Activated naive CD8-positive, alpha-beta T cell treated with anti-CD3 and anti-CD28 coated beads, Interleukin-2, amount 50 U/mL, for 24 hours (primary cell): Measurements from ENCODE around the gene SYNE2.
"Not testable (repeated sequence)": the region's sequence is repeated elsewhere in the genome, so short reads cannot be mapped to it uniquely, and the experiment has no call there.

Experiments used
- ATAC-seq: fragments of 150-1000 bp; cut with Tn5 transposase; one replicate; pipeline ENCODE4 v1.10.0; 2021
- DNase-seq: peaks from one replicate; pipeline ENCODE4 v3.0.0; 2021
- H3K27ac Mint-ChIP-seq: one replicate; pipeline ENCODE4 v1.8.0; 2021; ENCODE audit warnings: mild to moderate bottlenecking, mixed read lengths
- H3K27me3 Mint-ChIP-seq: one replicate; pipeline ENCODE4 v1.8.0; 2021; ENCODE audit warnings: mixed read lengths
- H3K36me3 Mint-ChIP-seq: one replicate; pipeline ENCODE4 v1.8.0; 2021; ENCODE audit warnings: low read depth, mixed read lengths
- H3K4me1 Mint-ChIP-seq: one replicate; pipeline ENCODE4 v1.8.0; 2021; ENCODE audit warnings: mixed read lengths
- H3K4me3 Mint-ChIP-seq: one replicate; pipeline ENCODE4 v1.8.0; 2021; ENCODE audit warnings: mild to moderate bottlenecking, moderate library complexity, mixed read lengths
- H3K9me3 Mint-ChIP-seq: one replicate; pipeline ENCODE4 v1.8.0; 2021; ENCODE audit warnings: mixed read lengths

SYNE2 gene

GRCh38 chr14:64035143-64035542 lies 182.3 kb downstream of the SYNE2 start:
- no peaks in the 10 kb centered on the region for H3K9me3 Mint-ChIP-seq
- no peak overlapping the region for H3K27ac Mint-ChIP-seq
- H3K36me3 Mint-ChIP-seq: peaks cover 13% of the 10 kb centered on the region
- H3K27me3 Mint-ChIP-seq: no peaks in the 10 kb centered on the region
- no peak overlapping the region for H3K4me3 Mint-ChIP-seq
- no peaks in the 10 kb centered on the region for H3K4me1 Mint-ChIP-seq
- no peak for DNase-seq
- no peak for ATAC-seq

- H3K27ac Mint-ChIP-seq, H3K4me3 Mint-ChIP-seq, H3K9me3 Mint-ChIP-seq, DNase-seq, H3K27me3 Mint-ChIP-seq, ATAC-seq, H3K4me1 Mint-ChIP-seq: not testable (repeated sequence)
- peaks cover 17% of the 10 kb centered on the region for H3K36me3 Mint-ChIP-seq
Measured at GRCh38 chr14:64037869-64038745, 185.3 kb downstream of the SYNE2 start.

GRCh38 chr14:64038841-64039542 lies 186.2 kb downstream of the SYNE2 start:
- ATAC-seq (peak; percentile 7), DNase-seq (no peak)
- Mint-ChIP-seq H3K27me3 (no peaks in the 10 kb centered on the region), H3K4me1 (no peaks in the 10 kb centered on the region), H3K4me3 (no peak overlapping the region), H3K9me3 (peaks cover 7% of the 10 kb centered on the region), H3K27ac (no peak overlapping the region), H3K36me3 (peaks cover 18% of the 10 kb centered on the region)

GRCh38 chr14:64040044-64040443 lies 187.2 kb downstream of the SYNE2 start:
- H3K36me3 Mint-ChIP-seq: peaks cover 23% of the 10 kb centered on the region
- no peak overlapping the region for H3K27ac Mint-ChIP-seq
- H3K4me3 Mint-ChIP-seq: no peak overlapping the region
- DNase-seq (no peak), ATAC-seq (no peak)
- peaks cover 14% of the 10 kb centered on the region for H3K9me3 Mint-ChIP-seq
- no peaks in the 10 kb centered on the region for H3K4me1 Mint-ChIP-seq
- H3K27me3 Mint-ChIP-seq: no peaks in the 10 kb centered on the region

GRCh38 chr14:64043296-64043695 lies 190.5 kb downstream of the SYNE2 start:
- ATAC-seq, H3K27ac Mint-ChIP-seq, H3K4me3 Mint-ChIP-seq, DNase-seq, H3K4me1 Mint-ChIP-seq, H3K27me3 Mint-ChIP-seq: not testable (repeated sequence)
- peaks cover 23% of the 10 kb centered on the region for H3K36me3 Mint-ChIP-seq
- H3K9me3 Mint-ChIP-seq: peaks cover 14% of the 10 kb centered on the region

- Mint-ChIP-seq H3K4me3 (no peak overlapping the region), H3K27ac (no peak overlapping the region), H3K9me3 (peaks cover 14% of the 10 kb centered on the region), H3K4me1 (no peaks in the 10 kb centered on the region), H3K27me3 (no peaks in the 10 kb centered on the region), H3K36me3 (peaks cover 24% of the 10 kb centered on the region)
- ATAC-seq (no peak), DNase-seq (no peak)
Measured at GRCh38 chr14:64045091-64045490, 192.3 kb downstream of the SYNE2 start.

- Mint-ChIP-seq H3K27ac (no peak overlapping the region), H3K9me3 (no peaks in the 10 kb centered on the region)
Measured at GRCh38 chr14:64049616-64050381, 197.0 kb downstream of the SYNE2 start.

GRCh38 chr14:64053694-64054669 lies 201.2 kb downstream of the SYNE2 start:
- Mint-ChIP-seq H3K4me3 (no peak overlapping the region), H3K9me3 (no peaks in the 10 kb centered on the region), H3K27me3 (no peaks in the 10 kb centered on the region), H3K27ac (no peak overlapping the region), H3K4me1 (no peaks in the 10 kb centered on the region), H3K36me3 (peaks cover 16% of the 10 kb centered on the region)
- DNase-seq (no peak), ATAC-seq (no peak)

More at GRCh38 chr14:64049616-64050381, 197.0 kb downstream of the SYNE2 start:
- Mint-ChIP-seq H3K36me3 (peaks cover 21% of the 10 kb centered on the region), H3K4me3 (no peak overlapping the region), H3K4me1 (no peaks in the 10 kb centered on the region), H3K27me3 (no peaks in the 10 kb centered on the region)
- no peak for ATAC-seq
- no peak for DNase-seq

GRCh38 chr14:64059454-64060198 lies 206.8 kb downstream of the SYNE2 start:
- H3K27me3 Mint-ChIP-seq: no peaks in the 10 kb centered on the region
- H3K4me1 Mint-ChIP-seq: no peaks in the 10 kb centered on the region
- H3K27ac Mint-ChIP-seq: no peak overlapping the region
- DNase-seq (no peak), ATAC-seq (no peak)
- H3K4me3 Mint-ChIP-seq: no peak overlapping the region
- H3K9me3 Mint-ChIP-seq: no peaks in the 10 kb centered on the region
- H3K36me3 Mint-ChIP-seq: peaks cover 2% of the 10 kb centered on the region

GRCh38 chr14:64060199-64060545 lies 207.4 kb downstream of the SYNE2 start:
- DNase-seq (no peak), ATAC-seq (no peak)
- Mint-ChIP-seq H3K4me3 (no peak overlapping the region), H3K27me3 (no peaks in the 10 kb centered on the region), H3K9me3 (no peaks in the 10 kb centered on the region), H3K36me3 (peaks cover 2% of the 10 kb centered on the region), H3K27ac (no peak overlapping the region), H3K4me1 (no peaks in the 10 kb centered on the region)

- Mint-ChIP-seq H3K4me3 (no peak overlapping the region), H3K27me3 (no peaks in the 10 kb centered on the region), H3K36me3 (peaks cover 2% of the 10 kb centered on the region), H3K4me1 (no peaks in the 10 kb centered on the region), H3K27ac (no peak overlapping the region), H3K9me3 (no peaks in the 10 kb centered on the region)
- ATAC-seq: peak; percentile 40
- DNase-seq: peak; percentile 6
Measured at GRCh38 chr14:64060648-64061096, 207.9 kb downstream of the SYNE2 start.

GRCh38 chr14:64061115-64061514 lies 208.3 kb downstream of the SYNE2 start:
- no peaks in the 10 kb centered on the region for H3K4me1 Mint-ChIP-seq
- no peaks in the 10 kb centered on the region for H3K9me3 Mint-ChIP-seq
- no peaks in the 10 kb centered on the region for H3K27me3 Mint-ChIP-seq
- H3K4me3 Mint-ChIP-seq: no peak overlapping the region
- peaks cover 2% of the 10 kb centered on the region for H3K36me3 Mint-ChIP-seq
- DNase-seq: no peak
- no peak for ATAC-seq
- H3K27ac Mint-ChIP-seq: no peak overlapping the region

- Mint-ChIP-seq H3K4me3 (no peak overlapping the region), H3K4me1 (no peaks in the 10 kb centered on the region), H3K27me3 (no peaks in the 10 kb centered on the region), H3K9me3 (no peaks in the 10 kb centered on the region), H3K36me3 (peaks cover 2% of the 10 kb centered on the region), H3K27ac (no peak overlapping the region)
- ATAC-seq (no peak), DNase-seq (no peak)
Measured at GRCh38 chr14:64061706-64062105, 208.9 kb downstream of the SYNE2 start.
